ENCODE data around the gene PRDX2. TPM values are rescaled to one million over a fixed set of nuclear protein-coding genes. Genes with fewer than 3 reads are reported as not detected.

PRDX2 gene
- total and polyA plus RNA-seq, 10 of the 15 experiments (the other 5 are each of a cell fraction or from before 2014, with no cell fraction given) = 93.0 to 812 (median 344) TPM

DNA sequence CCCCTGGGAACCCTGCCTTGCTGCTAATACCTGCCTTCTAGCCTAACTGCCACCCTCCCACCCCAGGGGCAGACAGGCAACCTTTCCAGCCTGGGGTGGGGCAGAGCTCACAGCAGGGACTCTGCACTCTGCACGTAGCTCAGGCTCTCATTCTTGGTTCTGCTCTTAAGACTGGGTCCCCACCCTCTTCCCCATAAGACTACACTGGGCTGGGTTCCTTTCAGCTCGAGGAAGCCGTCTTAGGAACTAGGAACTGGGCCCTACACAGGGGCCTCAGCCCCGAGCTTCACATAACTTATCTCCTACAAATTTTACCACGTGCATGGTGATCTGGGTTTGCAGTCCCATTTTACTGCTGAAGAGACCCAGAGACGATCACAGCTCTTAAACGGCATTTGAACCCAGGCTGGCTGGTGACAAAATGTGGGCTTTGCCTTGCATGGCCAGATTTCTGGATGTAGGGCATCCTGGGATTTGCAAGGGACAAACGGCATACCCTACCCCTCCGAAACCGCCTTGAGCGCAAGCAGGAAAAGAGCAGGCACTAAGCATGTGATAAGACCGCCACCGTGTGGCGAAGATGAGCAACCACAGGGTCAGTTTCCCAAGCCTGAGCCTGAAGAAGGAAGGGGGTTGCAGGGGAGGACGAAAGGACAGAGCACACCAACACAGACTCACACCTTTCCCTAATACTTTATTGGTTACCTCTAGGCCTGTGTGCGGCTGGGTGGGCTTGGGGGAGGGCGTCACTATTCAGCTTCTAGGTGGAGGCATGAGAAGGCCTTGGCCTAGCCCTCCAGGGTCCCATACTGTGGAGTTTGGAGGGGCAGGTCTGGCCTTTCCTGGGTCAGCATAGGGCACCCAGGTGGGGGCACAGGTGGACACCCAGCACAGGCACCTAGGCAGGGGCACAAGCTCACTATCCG lies 5.2 kb downstream of the PRDX2 start (continued):
- TF ChIP-seq MTA2 (IDR thresholded peaks at IDR 0.05; ENCODE audit: low read depth) = no peak; the same call in 1 of the 2 replicates
- no peak for TF ChIP-seq FOXM1 (IDR thresholded peaks at IDR 0.05; ENCODE audit: low read depth, low read length)
- TF ChIP-seq, protein P1, sequence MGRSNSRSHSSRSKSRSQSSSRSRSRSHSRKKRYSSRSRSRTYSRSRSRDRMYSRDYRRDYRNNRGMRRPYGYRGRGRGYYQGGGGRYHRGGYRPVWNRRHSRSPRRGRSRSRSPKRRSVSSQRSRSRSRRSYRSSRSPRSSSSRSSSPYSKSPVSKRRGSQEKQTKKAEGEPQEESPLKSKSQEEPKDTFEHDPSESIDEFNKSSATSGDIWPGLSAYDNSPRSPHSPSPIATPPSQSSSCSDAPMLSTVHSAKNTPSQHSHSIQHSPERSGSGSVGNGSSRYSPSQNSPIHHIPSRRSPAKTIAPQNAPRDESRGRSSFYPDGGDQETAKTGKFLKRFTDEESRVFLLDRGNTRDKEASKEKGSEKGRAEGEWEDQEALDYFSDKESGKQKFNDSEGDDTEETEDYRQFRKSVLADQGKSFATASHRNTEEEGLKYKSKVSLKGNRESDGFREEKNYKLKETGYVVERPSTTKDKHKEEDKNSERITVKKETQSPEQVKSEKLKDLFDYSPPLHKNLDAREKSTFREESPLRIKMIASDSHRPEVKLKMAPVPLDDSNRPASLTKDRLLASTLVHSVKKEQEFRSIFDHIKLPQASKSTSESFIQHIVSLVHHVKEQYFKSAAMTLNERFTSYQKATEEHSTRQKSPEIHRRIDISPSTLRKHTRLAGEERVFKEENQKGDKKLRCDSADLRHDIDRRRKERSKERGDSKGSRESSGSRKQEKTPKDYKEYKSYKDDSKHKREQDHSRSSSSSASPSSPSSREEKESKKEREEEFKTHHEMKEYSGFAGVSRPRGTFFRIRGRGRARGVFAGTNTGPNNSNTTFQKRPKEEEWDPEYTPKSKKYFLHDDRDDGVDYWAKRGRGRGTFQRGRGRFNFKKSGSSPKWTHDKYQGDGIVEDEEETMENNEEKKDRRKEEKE (IDR thresholded peaks at IDR 0.05) = no peak
- no peak for TF ChIP-seq CBX3 (IDR thresholded peaks at IDR 0.05; ENCODE audit: borderline replicate concordance, low read depth)
- no peak for TF ChIP-seq BRCA1 (IDR thresholded peaks at IDR 0.05; ENCODE audit: low read depth, low read length)
- no peak for TF ChIP-seq FOS (IDR thresholded peaks at IDR 0.05; ENCODE audit: borderline replicate concordance, extremely low read depth, insufficient read length)
- no peak for TF ChIP-seq EZH2 (IDR thresholded peaks at IDR 0.05; ENCODE audit: borderline replicate concordance, control insufficient read depth, low read depth, low read length)
- no peak for TF ChIP-seq SUPT20H (IDR thresholded peaks at IDR 0.05; ENCODE audit: borderline replicate concordance, control insufficient read depth, low read depth, low read length)
- no peak for TF ChIP-seq NFIC (IDR thresholded peaks at IDR 0.05; ENCODE audit: low read depth, low read length)
- TF ChIP-seq, protein P2, sequence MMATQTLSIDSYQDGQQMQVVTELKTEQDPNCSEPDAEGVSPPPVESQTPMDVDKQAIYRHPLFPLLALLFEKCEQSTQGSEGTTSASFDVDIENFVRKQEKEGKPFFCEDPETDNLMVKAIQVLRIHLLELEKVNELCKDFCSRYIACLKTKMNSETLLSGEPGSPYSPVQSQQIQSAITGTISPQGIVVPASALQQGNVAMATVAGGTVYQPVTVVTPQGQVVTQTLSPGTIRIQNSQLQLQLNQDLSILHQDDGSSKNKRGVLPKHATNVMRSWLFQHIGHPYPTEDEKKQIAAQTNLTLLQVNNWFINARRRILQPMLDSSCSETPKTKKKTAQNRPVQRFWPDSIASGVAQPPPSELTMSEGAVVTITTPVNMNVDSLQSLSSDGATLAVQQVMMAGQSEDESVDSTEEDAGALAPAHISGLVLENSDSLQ (IDR thresholded peaks at IDR 0.05) = no peak
- no peak for TF ChIP-seq PRDM15 (CRISPR knock-in tag; IDR thresholded peaks at IDR 0.05)
- peak; percentile 52; the same call in 1 of the 2 replicates for TF ChIP-seq HDGF (IDR thresholded peaks at IDR 0.05)
- TF ChIP-seq STAT1 (conservative IDR thresholded peaks at IDR 0.05) = peak; percentile 56; the same call in 1 of the 2 replicates
- no peak for TF ChIP-seq POLR2AphosphoS5 (IDR thresholded peaks at IDR 0.05; ENCODE audit: low read length)
- no peak for TF ChIP-seq MEF2A (IDR thresholded peaks at IDR 0.05; ENCODE audit: insufficient read depth, low read depth, low read length)
- TF ChIP-seq, protein P3, sequence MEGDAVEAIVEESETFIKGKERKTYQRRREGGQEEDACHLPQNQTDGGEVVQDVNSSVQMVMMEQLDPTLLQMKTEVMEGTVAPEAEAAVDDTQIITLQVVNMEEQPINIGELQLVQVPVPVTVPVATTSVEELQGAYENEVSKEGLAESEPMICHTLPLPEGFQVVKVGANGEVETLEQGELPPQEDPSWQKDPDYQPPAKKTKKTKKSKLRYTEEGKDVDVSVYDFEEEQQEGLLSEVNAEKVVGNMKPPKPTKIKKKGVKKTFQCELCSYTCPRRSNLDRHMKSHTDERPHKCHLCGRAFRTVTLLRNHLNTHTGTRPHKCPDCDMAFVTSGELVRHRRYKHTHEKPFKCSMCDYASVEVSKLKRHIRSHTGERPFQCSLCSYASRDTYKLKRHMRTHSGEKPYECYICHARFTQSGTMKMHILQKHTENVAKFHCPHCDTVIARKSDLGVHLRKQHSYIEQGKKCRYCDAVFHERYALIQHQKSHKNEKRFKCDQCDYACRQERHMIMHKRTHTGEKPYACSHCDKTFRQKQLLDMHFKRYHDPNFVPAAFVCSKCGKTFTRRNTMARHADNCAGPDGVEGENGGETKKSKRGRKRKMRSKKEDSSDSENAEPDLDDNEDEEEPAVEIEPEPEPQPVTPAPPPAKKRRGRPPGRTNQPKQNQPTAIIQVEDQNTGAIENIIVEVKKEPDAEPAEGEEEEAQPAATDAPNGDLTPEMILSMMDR (IDR thresholded peaks at IDR 0.05 in 2 of 3, conservative IDR thresholded peaks at IDR 0.05 in 1 of 3; ENCODE audit: control insufficient read depth in 2 of 3, extremely low read depth in 1 of 3, insufficient read depth in 1 of 3, low read depth in 3 of 3, low read length in 3 of 3) = peak; percentile 94 to 98 (median 96); a peak in 5 of 6 replicates
- TF ChIP-seq TCF7 (IDR thresholded peaks at IDR 0.05; ENCODE audit: borderline replicate concordance) = no peak
- TF ChIP-seq LARP7 (IDR thresholded peaks at IDR 0.05) = peak; percentile 51; the same call in 1 of the 2 replicates
- no peak for TF ChIP-seq ZNF274 (IDR thresholded peaks at IDR 0.05; ENCODE audit: insufficient read depth, insufficient read length)
- TF ChIP-seq SREBF1 (IDR thresholded peaks at IDR 0.05; ENCODE audit: low read length) = no peak

Measured in GM12878 (cell line).